GM21390 (cell line): ENCODE measurements around the gene TTLL7.
A peak's percentile ranks its signal among the peaks of the same experiment; 100 is the strongest.

Experiments used
- ATAC-seq: cut with Tn5 transposase; IDR thresholded peaks from one replicate; pipeline ENCODE4 v1.9.1; 2021; ENCODE audit not compliant: unreplicated experiment

TTLL7 gene

GRCh38 chr1:83998498-83999315, at the start of gene TTLL7:
TTLL7 (minus strand) TSS chr1:83999132; CDS start chr1:83952211, 46,921 bp downstream.
- ATAC-seq, result peak; percentile 87

DNA sequence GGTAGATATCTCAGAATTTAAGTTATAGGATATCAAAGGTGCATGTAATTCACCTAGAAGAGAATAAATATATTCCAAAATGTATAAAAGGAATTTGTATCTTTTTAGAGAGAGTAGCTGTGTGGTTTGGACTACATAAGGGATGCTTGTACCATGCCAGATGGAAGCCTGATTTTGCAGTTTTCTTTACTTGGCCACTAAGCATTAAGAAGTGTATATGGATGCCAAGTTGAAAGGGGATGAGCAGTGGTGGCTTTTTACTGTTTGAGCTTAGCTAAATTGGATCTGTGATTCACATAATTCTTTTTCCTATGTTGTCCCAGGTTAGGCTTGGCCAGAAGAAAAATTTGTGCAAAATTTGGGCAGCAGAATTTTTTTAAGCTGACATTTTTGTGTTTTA, 43.5 kb upstream of the TTLL7 start:
- no peak for ATAC-seq

DNA sequence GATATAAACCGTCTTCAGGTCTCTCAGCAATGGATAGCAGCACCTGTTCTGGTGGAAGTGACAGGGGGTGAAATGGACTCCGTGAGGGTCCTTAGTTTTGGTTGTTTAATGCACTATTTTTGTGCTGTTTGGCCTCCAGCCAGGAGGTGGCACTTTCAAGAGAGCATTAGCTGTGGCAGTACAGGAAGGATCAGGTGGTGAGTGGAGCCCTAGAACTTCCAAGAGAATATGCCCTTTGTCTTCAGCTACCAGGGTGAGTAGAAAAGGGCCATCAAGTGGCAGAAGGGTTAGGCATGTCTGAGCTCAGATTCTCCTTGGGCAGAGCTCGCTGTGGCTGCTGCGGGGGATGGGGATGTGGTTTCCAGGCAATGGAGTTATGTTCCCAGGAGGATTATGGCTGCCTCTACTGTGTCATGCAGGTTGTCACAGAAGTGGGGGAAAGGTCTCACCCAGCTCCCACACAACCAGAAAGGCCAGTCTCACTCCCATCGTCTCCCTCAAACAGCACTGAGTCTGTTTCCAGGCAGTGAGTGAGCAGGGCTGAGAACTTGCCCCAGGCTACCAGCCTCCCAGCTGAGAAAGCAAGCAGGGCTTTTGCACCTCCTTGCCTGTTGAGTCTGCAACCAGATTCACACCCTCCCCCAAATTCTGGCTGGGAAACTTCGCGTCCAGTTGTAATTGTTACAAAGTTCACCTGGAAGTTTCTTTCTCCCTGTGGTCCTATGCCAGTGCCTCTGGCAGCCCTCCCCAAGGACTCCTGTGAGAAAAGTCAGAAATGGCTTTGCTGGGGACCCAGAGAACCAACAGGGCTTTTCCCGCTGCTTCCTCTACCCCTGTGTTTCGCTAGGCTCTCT, 39.1 kb upstream of the TTLL7 start:
- no peak for ATAC-seq

DNA sequence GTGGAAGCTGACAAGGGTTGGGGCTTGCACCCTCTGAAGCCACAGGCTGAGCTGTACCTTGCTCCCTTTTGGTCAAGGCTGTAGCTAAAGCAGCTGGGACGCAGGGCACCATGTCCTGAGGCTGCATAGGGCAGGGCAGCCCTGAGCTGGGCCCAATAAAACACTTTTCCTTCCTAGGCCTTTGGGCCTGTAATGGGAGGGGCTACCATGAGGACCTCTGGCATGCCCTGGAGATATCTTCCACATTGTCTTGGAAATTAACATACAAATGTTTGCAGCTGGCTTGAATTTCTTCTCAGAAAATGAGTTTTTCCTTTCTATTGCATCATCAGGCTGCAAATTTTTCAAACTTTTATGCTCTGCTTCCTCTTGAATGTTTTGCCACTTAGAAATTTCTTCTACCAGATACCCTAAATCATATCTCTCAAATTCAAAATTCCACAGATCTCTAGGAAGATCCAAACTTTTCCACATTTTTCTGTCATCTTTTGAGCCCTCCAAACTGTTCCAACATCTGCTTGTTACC, 32.9 kb upstream of the TTLL7 start:
- no peak for ATAC-seq

DNA sequence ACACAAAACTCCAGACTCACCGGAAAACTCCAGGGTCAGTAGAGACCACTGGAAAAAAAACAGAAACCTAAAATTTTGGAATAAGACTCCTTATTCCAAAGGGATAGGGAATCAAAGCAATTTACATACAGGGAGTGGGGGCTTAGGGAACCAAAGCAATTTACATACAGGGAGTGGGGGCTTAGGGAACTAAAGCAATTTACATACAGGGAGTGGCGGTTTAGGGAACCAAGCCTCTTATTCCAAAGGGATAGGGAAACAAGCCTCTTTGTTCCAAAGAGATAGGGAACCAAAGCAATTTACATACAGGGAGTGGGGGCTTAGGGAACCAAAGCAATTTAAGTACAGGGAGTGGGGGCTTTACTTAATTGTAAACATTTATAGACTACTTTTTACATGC, 28.4 kb upstream of the TTLL7 start:
- no peak for ATAC-seq

DNA sequence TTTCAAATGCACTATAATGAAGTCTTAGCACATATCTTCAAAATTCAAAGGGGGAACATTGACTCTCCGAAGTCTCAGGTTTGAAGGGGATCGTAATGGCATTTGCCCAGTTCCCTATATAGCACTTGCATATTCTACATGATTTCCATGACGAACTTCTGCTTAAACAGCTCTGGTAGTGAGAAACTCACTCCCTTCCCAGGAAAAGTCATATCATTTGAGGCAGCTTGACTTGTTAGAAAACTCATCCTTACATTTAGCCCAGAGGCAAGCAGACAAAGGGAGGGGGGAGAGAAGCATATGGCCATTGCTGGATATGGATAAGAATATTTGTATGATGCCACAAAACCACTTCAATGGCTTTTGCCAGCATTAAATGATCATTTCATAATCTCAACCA, 27.0 kb upstream of the TTLL7 start:
- ATAC-seq, result no peak

DNA sequence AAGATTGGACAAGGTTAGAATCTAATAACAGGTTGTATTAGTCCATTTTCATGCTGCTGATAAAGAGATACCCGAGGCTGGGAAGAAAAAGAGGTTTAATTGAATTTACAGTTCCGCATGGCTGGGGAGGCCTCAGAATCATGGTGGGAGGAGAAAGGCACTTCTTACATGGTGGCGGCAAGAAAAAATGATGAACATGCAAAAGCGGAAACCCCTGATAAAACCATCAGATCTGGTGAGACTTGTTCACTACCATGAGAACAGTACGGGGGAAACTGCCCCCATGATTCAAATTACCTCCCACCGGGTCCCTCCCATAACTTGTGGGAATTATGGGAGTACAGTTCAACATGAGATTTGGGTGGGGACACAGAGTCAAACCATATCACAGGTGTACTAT, 22.9 kb upstream of the TTLL7 start:
- ATAC-seq, result no peak

GRCh38 chr1:84020151-84020550, 21.2 kb upstream of the TTLL7 start:
- ATAC-seq, result no peak

GRCh38 chr1:84019217-84019616, 20.3 kb upstream of the TTLL7 start:
- no peak for ATAC-seq

DNA sequence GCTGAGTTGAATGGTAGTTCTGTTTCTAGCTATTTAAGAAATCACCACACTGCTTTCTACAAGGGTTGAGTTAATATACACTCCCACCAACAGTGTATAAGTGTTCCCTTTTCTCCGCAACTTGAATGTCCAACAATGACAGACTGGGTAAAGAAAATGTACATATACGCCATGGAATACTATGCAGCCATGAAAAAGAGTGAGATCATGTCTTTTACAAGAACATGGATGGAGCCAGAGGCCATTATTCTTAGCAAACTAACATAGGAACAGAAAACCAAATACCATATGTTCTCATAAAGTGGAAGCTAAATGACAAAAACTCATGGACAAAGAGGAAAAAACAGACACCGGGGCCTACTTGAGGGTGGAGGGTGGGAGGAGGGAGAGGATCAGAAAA, 14.8 kb upstream of the TTLL7 start:
- ATAC-seq, result no peak

- no peak for ATAC-seq
Measured at GRCh38 chr1:84012018-84012417, 13.1 kb upstream of the TTLL7 start.

DNA sequence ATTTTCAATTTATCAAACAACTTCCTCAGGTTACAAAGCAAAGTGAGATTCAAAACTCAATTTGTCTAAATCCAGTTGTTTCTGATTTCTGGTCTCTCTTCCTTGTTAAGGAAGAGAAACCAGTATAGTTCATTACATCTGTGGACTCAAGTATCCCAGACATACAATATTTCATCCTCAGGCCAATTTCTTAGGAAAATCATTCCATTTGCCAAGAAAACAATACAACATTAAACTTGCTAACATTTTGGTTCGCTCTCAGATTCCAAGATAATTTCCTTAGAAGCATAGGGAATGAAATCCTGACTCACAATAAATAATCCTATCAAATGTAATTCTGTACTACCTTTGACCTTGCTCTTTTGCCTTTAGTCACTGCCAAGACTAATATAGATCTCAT, 11.2 kb upstream of the TTLL7 start:
- no peak for ATAC-seq

GRCh38 chr1:84008631-84009030, 9.7 kb upstream of the TTLL7 start:
- no peak for ATAC-seq

GRCh38 chr1:84006591-84006990, 7.7 kb upstream of the TTLL7 start:
- no peak for ATAC-seq

DNA sequence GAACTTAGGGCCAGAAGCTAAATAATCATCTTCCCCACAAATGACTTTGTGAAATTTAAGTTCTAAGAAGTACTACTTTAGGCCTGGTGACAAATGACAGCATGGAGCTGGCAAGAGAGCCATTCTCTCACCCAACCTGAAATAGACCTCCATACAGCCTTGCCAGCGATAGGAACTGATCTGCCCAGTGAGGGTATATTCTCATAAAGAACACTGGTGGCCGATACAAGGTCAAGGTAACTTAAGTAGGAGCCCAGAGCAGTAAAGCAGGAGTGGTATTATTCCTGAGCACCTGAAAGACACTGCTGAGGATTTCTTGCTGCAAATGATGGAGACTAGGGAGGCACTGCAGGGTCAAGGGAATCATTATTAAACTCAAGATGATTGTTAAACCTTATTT, 2.6 kb upstream of the TTLL7 start:
- no peak for ATAC-seq

- no peak for ATAC-seq
Measured at GRCh38 chr1:84000954-84001495, 2.1 kb upstream of the TTLL7 start.

GRCh38 chr1:84000196-84000885, 1.4 kb upstream of the TTLL7 start:
- ATAC-seq, result no peak

GRCh38 chr1:83999316-83999819, 436 bp upstream of the TTLL7 start:
- ATAC-seq, result peak; percentile 81

DNA sequence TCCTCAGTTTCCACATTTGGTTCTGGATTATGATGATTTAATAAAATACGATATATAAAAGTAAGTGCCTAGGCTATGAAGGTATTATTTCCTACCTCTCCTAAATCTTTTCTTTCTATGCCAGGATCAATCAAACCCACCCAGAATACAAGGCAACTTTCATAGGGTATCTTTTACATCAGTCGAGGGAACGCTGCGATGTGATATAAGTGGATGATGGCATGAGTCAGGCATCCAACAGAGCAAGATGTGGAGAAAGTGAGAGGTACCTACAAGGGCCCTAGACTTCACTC, 781 bp downstream of the TTLL7 start:
- ATAC-seq, result no peak

- ATAC-seq, result no peak
Measured at GRCh38 chr1:83997631-83998030, 1.3 kb downstream of the TTLL7 start.

- no peak for ATAC-seq
Measured at GRCh38 chr1:83996621-83997020, 2.3 kb downstream of the TTLL7 start.
